Measurements from ENCODE around the gene LNPEP. TPM values are rescaled to one million over a fixed set of nuclear protein-coding genes. Genes with fewer than 3 reads are reported as not detected.

The LNPEP gene
- total RNA-seq, 1 experiment from 2014 or later, result 6.4 TPM

- ChIA-PET CTCF (no interaction called here), POLR2A (no interaction called here)
- Mint-ChIP-seq H3K4me1 (no peaks in the 10 kb centered on the region), H3K27me3 (ENCODE audit: low read depth) (no peaks in the 10 kb centered on the region), H3K36me3 (no peaks in the 10 kb centered on the region), H3K4me3 (no peak overlapping the region), H3K9me3 (no peaks in the 10 kb centered on the region), H3K27ac (no peak overlapping the region)
- DNase-seq (ENCODE audit: low spot score), result no peak
- TF ChIP-seq PREB (CRISPR knock-in tag; IDR thresholded peaks at IDR 0.05; ENCODE audit: borderline replicate concordance), result no peak
- no peak for TF ChIP-seq KAT7 (CRISPR knock-in tag; IDR thresholded peaks at IDR 0.05; ENCODE audit: borderline replicate concordance)
- no peak for TF ChIP-seq ZNF263 (CRISPR knock-in tag; IDR thresholded peaks at IDR 0.05; ENCODE audit: low read depth)
- no peak for TF ChIP-seq FOXJ3 (CRISPR knock-in tag; IDR thresholded peaks at IDR 0.05; ENCODE audit: borderline replicate concordance)
- TF ChIP-seq ZNF416 (CRISPR knock-in tag; IDR thresholded peaks at IDR 0.05), result no peak
- TF ChIP-seq SMAD4 (CRISPR knock-in tag; IDR thresholded peaks at IDR 0.05), result no peak
- no peak for TF ChIP-seq ZNF671 (CRISPR knock-in tag; IDR thresholded peaks at IDR 0.05)
- no peak for TF ChIP-seq ZBTB43 (CRISPR knock-in tag; IDR thresholded peaks at IDR 0.05)
- TF ChIP-seq ATF1 (CRISPR knock-in tag; IDR thresholded peaks at IDR 0.05), result no peak
- no peak for TF ChIP-seq TEAD1 (CRISPR knock-in tag; IDR thresholded peaks at IDR 0.05)
- no peak for TF ChIP-seq MYBL2 (CRISPR knock-in tag; IDR thresholded peaks at IDR 0.05)
- no peak for ATAC-seq
Measured at GRCh38 chr5:96896276-96896675, 39.6 kb upstream of the LNPEP start.

- CTCF ChIA-PET, result no interaction called here
Measured at GRCh38 chr5:96896806-96897205, 39.1 kb upstream of the LNPEP start.

GRCh38 chr5:96901384-96901783, 34.5 kb upstream of the LNPEP start:
- H3K27me3 Mint-ChIP-seq (ENCODE audit: low read depth), result no peaks in the 10 kb centered on the region
- POLR2A ChIA-PET, result no interaction called here
- H3K27ac Mint-ChIP-seq, result no peak overlapping the region
- CTCF ChIA-PET, result interaction anchor here (0.9 to 2.5 kb wide), 5 partner anchors 29 to 149 kb away, joined by 3 to 19 read pairs (median 5); no protein-coding TSS in a partner anchor
- DNase-seq (ENCODE audit: low spot score), result no peak
- H3K9me3 Mint-ChIP-seq, result no peaks in the 10 kb centered on the region
- ATAC-seq, result peak; percentile 95
- H3K36me3 Mint-ChIP-seq, result no peaks in the 10 kb centered on the region
- no peak overlapping the region for H3K4me3 Mint-ChIP-seq
- no peaks in the 10 kb centered on the region for H3K4me1 Mint-ChIP-seq
- TF ChIP-seq ZNF671 (CRISPR knock-in tag; IDR thresholded peaks at IDR 0.05) (no peak), ZNF121 (CRISPR knock-in tag; IDR thresholded peaks at IDR 0.05) (no peak), ATF3 (CRISPR knock-in tag; conservative IDR thresholded peaks at IDR 0.05) (no peak), ZNF396 (CRISPR knock-in tag; IDR thresholded peaks at IDR 0.05; ENCODE audit: borderline replicate concordance) (no peak), SMAD3 (CRISPR knock-in tag; IDR thresholded peaks at IDR 0.05; ENCODE audit: borderline replicate concordance) (no peak)

More at GRCh38 chr5:96896806-96897205, 39.1 kb upstream of the LNPEP start:
- no peaks in the 10 kb centered on the region for H3K36me3 Mint-ChIP-seq
- no peaks in the 10 kb centered on the region for H3K9me3 Mint-ChIP-seq
- H3K4me3 Mint-ChIP-seq, result no peak overlapping the region
- H3K27me3 Mint-ChIP-seq (ENCODE audit: low read depth), result no peaks in the 10 kb centered on the region
- H3K27ac Mint-ChIP-seq, result no peak overlapping the region
- DNase-seq (ENCODE audit: low spot score) (no peak), ATAC-seq (0 out of 2 replicates have a peak, but pooled peaks have one; percentile 22)
- TF ChIP-seq CDX4 (CRISPR knock-in tag; IDR thresholded peaks at IDR 0.05; ENCODE audit: borderline replicate concordance) (no peak), FOXJ3 (CRISPR knock-in tag; IDR thresholded peaks at IDR 0.05; ENCODE audit: borderline replicate concordance) (no peak), TEAD1 (CRISPR knock-in tag; IDR thresholded peaks at IDR 0.05) (no peak), ZNF138 (CRISPR knock-in tag; conservative IDR thresholded peaks at IDR 0.05) (no peak), SMAD4 (CRISPR knock-in tag; IDR thresholded peaks at IDR 0.05) (no peak), MYBL2 (CRISPR knock-in tag; IDR thresholded peaks at IDR 0.05) (no peak)
- H3K4me1 Mint-ChIP-seq, result no peaks in the 10 kb centered on the region
- POLR2A ChIA-PET, result no interaction called here

Data from WTC11 (cell line).